GM18520 (cell line): ENCODE measurements around the gene PTEN.

Experiments used
- ATAC-seq: cut with Tn5 transposase; IDR thresholded peaks from one replicate; pipeline ENCODE4 v1.9.1; 2021; ENCODE audit not compliant: unreplicated experiment

Gene PTEN

DNA sequence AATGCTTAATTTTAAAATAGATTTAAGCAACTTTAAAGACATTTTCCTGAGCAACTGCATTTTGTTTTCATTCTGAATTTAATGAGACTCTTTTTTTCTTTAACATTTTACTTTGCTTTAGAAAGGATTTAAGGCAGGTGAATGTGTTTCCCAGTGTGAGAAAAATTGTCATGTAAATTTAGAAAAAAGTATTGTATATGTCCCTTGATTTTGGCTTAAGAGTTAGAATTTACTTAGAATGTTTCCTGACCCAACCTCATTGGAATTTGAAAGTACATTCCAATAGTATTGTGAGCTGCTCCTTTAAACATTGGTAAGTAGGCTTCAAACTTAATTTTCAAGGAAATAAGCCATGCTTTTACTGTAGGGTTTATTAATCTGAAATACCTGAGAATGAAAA is 110.2 kb downstream of the PTEN start:
- ATAC-seq, result no peak

DNA sequence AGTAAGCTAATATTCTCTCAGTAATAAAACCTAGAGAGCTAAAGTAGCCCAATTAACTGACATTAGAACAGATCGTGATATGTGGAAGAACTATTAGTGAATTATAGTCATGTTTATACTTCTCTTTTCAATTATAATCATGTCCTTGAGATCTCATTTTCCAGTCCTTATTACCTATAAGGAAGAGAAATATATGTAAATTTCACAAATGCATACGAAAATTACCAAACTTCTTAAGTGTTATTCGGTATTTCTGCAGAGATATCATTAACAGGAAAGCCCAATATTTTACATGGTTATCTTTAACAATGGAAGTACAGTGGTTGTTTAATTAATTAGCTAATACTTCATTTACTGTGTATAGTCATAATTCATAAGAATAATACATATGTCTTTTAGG is 110.7 kb downstream of the PTEN start:
- ATAC-seq, result no peak

DNA sequence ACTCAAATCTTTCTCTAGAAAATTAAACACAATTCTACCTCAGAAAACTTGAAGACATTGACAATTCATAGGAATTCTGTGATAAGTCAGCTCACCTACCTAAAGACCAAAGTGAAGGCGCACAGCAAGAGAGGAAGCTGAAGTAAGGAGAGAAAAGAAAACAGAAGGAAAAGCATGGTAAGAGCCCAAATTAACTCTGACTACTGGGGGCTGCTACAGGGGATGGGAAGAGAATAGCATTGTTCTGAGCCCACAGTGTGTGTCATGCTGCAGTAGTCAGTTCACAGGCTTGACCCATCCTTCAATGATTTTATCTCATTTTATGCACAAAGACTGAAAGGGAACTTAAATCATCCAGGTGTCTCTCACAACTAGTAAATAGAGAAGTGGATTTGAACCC is 111.3 kb downstream of the PTEN start:
- ATAC-seq, result no peak

DNA sequence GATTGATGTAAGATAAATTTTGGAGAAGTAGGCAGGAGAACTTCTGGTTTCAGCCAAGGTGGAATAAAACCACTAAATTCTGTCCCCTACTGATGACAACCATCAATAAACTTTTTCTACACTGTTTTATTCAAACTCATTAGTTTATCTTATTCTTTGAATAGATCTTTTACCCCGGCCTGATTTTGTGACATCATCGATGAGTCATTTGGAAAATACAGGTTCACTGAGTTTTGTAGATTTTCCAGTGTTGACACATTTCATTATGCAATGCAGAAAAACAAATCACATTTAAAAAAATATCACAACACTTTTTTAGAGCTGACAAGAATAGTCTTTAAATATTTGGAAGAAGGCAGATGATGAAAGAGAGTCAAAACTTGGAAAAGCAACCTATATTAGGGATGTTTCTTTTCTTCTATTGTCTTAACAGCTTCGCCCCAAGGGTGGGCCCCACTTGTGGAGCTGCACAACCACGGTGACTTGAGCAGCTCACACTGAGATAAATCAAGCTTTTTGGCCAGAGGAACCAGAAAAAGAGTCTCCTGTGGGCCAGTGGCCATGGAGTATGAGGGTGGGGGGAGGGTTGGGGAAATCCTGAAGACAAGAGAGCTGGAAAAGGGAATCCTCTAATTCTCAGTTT is 112.8 kb downstream of the PTEN start:
- no peak for ATAC-seq

DNA sequence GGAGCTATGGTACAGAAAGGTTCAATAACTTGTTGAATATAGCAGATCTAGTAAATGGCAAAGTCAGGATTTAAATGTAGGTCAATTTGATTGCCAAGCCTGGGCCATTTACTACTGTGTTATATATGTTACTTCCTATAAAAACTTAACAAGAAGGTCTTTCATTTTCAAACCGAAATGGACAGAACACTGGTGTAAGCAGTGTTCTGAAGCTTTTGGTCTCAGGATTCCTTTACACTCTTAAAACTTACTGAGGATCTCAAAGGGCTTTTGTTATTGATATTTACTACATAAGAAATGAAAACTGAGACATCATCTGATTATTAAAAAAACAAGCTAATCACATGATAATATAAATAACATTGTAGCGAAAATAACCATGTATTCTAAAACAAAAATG is 114.7 kb downstream of the PTEN start:
- ATAC-seq, result no peak

DNA sequence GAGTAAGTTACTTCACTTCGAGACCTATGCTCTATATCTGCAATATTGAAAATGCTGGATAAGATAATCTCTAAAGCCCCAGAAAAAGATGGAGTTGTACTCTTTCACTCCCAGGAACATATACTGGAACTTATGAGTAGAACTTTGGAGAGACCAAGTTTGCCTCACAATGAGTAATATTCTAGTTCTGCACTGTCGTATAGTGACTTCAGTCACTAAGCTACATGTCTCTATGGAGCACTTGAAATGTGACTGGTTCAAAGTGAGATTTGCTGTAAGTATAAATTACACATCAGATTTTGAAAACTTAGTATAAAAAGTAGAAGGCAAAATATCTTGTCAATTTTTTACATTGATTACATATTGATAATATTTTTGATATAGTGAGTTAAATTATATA is 116.4 kb downstream of the PTEN start:
- no peak for ATAC-seq

DNA sequence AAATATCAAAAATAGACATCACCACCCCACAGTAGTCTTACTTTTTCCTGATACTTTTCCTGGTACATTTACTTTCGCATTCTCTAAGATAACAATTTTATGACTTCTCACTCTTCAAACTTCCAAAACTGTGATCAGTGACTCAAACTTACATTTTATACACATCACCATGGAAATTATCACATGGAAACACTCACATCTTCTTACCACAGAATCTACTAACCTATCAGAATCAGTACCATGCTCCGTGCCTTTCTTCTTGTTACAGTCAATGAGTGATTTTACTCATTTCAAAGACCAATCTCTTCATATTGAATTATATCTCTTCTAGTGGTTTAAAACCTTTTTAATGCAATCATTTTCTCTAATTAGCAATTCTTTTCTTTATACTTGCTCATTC is 120.3 kb downstream of the PTEN start:
- ATAC-seq, result no peak

DNA sequence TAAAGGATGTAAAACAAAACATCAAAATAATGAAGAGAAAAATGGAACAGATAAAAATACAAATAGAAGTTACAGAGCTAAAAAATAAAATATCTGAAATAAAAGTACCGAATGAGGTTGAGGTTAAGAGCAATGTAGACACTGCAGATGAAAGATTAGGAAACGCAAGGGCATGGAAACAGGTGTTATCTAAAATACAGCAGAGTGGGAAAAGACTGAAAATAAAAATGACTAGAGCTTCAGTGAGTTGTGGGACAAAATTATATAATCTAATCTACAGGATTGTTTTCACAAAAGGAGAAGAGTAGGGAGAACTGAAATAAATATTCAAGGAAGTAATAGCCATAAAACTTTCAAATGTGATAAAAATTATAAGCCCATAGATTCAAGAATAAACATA is 123.8 kb downstream of the PTEN start:
- no peak for ATAC-seq

DNA sequence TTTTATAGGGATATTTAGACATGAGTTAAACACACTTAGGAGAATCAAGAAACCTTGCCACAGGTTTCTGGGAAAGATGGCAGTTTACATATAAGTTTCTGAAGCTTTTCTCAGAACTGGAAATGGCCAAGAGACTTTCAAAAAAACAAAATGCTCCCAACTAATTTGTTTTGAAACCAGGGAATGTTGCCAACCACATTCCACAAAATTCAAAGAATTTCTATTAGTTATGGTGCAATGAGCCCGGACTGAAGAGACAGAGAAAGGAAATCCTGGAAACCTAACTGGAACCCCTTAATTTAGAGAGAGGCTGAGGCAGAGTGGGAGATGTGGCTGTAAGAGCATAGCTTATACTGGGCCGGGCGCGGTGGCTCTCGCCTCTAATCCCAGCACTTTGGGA is 128.5 kb downstream of the PTEN start:
- no peak for ATAC-seq

DNA sequence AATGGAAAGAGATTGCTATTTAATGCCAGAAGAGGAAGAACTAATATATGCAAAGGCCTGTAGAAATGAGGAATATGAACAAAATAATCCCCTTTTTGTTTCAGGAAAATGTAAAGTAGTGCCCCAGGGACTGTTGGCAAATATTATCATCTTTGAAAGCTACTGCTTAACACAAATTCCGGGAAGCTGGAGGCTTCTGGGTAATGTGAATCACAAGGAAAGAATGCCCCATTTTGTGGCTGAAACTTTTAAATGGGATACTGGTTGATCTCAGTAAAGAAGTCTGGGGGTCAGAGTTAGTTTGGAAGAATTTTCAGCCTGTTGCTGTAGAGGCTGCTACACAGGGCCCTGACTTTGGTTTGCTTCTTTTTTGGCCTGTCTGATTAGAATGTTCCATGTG is 141.0 kb downstream of the PTEN start:
- no peak for ATAC-seq

DNA sequence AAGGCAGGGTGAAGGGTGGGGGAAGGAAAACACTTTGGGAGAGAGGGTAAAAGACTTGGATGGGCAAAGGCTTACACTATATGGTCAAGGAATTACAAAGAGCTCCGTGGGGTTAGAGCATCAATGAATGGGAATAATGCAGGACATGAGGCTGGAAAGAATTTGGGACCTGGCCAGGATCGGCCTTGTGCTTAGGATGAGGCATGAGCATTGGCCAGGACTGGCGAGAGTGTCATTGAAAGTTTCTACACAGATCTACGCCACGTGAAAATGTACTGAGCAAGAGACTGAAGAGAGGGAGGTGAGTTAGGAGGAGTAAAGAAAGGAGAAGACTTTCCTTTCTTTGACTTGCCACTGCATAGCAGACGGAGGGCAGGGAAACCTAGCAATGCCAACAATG is 142.8 kb downstream of the PTEN start:
- no peak for ATAC-seq

DNA sequence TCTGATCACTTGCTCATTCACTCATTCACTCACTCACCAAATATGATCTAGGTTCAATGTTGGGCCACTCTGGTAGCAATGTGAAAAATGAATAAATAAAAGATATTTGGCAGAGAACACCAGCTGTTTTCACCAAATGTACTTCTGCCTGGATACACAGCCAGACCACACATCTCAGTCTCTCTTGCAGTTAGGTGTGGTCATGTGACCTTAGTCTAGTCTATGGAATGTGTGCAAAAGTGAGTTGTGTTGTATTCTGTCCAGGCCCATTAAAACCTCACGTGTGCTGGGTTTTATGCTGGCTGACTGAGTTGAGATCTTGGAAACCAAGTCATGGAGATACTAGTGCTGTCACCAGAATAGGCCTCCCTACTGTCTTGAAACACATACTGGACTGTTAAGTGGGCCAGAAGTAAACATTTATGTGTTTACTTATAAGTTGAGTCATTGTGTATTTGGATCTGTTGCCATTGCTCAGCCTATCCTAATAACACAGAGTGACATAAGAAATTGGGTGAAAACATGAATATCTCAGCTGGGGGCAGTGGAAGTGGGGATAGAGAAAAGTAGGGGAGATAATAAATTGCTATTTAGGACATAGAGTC is 145.5 kb downstream of the PTEN start:
- ATAC-seq, result no peak

DNA sequence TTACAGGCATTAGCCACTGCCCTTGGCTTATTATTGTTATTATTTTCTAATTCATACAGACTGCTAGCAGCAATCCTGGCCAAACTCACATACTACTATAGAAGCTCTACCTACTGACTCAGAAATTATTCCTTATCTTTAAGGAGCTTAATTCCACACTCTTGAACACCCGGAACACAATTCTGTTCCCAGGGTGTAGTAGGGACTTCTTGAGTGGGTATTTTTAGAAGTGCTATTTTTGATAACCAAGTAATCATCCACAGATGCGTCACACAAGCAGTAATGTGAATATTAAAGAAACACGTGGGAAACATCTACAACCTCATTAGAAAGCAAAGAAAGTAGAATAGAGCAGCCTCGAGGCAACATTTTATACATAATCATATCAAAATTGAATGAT is 149.2 kb downstream of the PTEN start:
- ATAC-seq, result no peak

DNA sequence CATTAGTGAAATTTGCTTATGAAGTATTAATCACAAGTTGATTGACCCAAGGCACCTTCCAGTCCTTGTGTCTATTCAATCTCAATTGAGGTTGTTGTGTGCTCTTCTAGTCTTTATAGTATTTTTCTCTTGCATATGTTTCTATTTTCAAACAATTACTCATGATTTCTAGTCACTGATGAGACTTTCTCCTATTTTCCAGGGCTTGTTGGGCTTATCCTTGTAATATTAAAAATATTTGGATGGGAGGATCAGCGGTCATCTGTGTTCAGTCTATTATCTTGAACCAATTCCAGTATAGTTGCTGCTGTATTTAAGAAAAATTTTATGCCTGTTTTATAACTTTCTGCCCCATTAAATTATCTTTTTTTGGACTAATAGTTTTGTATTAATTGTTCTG is 154.4 kb downstream of the PTEN start:
- ATAC-seq, result no peak

DNA sequence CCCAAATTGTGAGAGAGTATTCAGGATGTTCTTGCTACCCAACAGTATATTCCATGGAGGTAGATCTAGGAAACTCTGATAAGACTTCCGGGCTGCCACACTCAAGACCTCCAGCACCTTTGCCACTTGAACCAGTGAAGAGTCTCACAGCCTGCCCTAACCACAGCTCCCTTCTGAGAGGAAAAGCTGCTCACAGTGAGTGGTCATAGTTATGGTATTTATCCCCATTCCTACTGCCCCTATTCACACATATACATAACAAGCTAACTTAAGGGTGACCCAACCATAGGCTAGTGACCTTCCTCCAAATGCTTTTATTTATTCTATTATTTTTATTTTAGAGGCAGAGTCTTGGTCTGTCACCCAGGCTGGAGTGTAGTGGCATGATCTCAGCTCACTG is 156.3 kb downstream of the PTEN start:
- ATAC-seq, result no peak
